Natural killer cell (primary cell): ENCODE results near the gene FAM228A. TPM values are rescaled to one million over a fixed set of nuclear protein-coding genes. Genes with fewer than 3 reads are reported as not detected.

Experiments
- ATAC-seq, 3 donors: fragments of 150-1000 bp in 2 of 3; fragments of 200-7000 bp in 1 of 3; cut with Tn5 transposase; 1 replicate in 1 of 3; 2 replicates in 2 of 3; pipeline ENCODE4 v1.10.0; 2021; ENCODE audit warnings: mild to moderate bottlenecking in 2 of 3, moderate library complexity in 2 of 3
- DNase-seq, 2 donors: peaks; one replicate each; pipeline versions ENCODE4 v3.0.0 to v3.0.0-alpha.2; 2013 to 2021; ENCODE audit warnings: mixed read lengths in 1 of 2
- H3K27ac ChIP-seq: one replicate; pipeline ENCODE4 v1.5.1; 2013; ENCODE audit warnings: mild to moderate bottlenecking, low read length
- H3K27me3 ChIP-seq: one replicate; pipeline ENCODE4 v1.6.1; 2013; ENCODE audit warnings: low read length; ENCODE audit not compliant: control insufficient read depth, insufficient read depth
- H3K36me3 ChIP-seq: one replicate; pipeline ENCODE4 v1.6.1; 2013; ENCODE audit warnings: low read length; ENCODE audit not compliant: control insufficient read depth, insufficient read depth
- H3K4me1 ChIP-seq: one replicate; pipeline ENCODE4 v1.6.1; 2013; ENCODE audit warnings: low read length; ENCODE audit not compliant: control insufficient read depth, insufficient read depth
- H3K4me3 ChIP-seq: one replicate; pipeline ENCODE4 v1.5.1; 2013; ENCODE audit warnings: low read length
- H3K9me3 ChIP-seq: one replicate; pipeline ENCODE4 v1.6.1; 2013; ENCODE audit warnings: low read length; ENCODE audit not compliant: control insufficient read depth, insufficient read depth
- H3K27ac Mint-ChIP-seq, 2 donors: one replicate each; pipeline ENCODE4 v1.8.0; 2022; ENCODE audit warnings: mild to moderate bottlenecking in 2 of 2, mixed read lengths in 2 of 2, moderate library complexity in 1 of 2
- H3K27me3 Mint-ChIP-seq, 2 donors: one replicate each; pipeline ENCODE4 v1.8.0; 2022; ENCODE audit warnings: low read depth in 2 of 2, mixed read lengths in 2 of 2
- H3K36me3 Mint-ChIP-seq: one replicate; pipeline ENCODE4 v1.8.0; 2022; ENCODE audit warnings: mixed read lengths
- H3K4me1 Mint-ChIP-seq, 2 donors: one replicate each; pipeline ENCODE4 v1.8.0; 2022; ENCODE audit warnings: mixed read lengths in 2 of 2
- H3K4me3 Mint-ChIP-seq: one replicate; pipeline ENCODE4 v1.8.0; 2022; ENCODE audit warnings: mild to moderate bottlenecking, moderate library complexity, mixed read lengths
- H3K9me3 Mint-ChIP-seq, 2 donors: one replicate each; pipeline ENCODE4 v1.8.0; 2022; ENCODE audit warnings: mixed read lengths in 2 of 2
- WGBS: methylation state at CpG from one replicate; pipeline ENCODE4 v1.1.7; 2013; ENCODE audit warnings: missing lambda C conversion rate; ENCODE audit not compliant: insufficient coverage; 5-methylcytosine and 5-hydroxymethylcytosine counted together
- intact Hi-C: fragments of 100-400 bp; cut with micrococcal nuclease; formaldehyde crosslinking; loops from one replicate; pipeline ENCODE4 v1.14.2; 2022
- total RNA-seq, 4 donors: library from RNA; stranded (reverse); fragments of 120-200 nt in 1 of 4; gene quantifications; one replicate each; pipeline versions ENCODE4 v1.2.3 to v1.2.4, GENCODE V29; 2013 to 2022
- TF ChIP-seq, protein P1 (sequence below): fragments of 200-600 bp; IDR thresholded peaks from one replicate; pipeline ENCODE4 v1.8.0; 2022; ENCODE audit warnings: antibody characterized with exemption

The FAM228A gene
- total RNA-seq, 3 donors from 2014 or later (not counting 1 experiment from before 2014, with no cell fraction given): 0.34 to 0.82 TPM; not detected in 1

DNA sequence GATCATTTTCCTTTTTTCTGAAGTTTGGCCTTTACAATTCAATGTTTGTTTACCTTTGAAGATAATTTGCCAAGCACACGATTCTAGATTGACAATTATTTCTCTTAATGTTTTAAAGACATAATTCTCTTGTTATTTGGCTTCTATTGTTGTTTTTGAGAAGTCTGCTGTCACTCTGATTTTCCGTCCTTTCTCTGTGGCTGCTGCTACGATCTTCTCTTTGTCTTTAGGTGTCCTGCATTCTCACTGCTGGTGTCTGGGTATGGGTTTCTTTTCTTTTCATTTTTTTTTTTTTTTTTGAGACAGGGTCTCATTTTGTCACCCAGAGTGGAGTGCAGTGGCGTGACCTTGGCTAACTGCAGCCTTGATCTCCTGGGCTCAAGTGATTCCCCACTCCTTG, 15.1 kb upstream of the FAM228A start:
- H3K4me3 ChIP-seq: no peak overlapping the region
- Mint-ChIP-seq H3K27me3 (no peaks in the 10 kb centered on the region), H3K4me3 (no peak overlapping the region), H3K9me3 (no peaks in the 10 kb centered on the region), H3K4me1 (no peaks in the 10 kb centered on the region), H3K36me3 (no peaks in the 10 kb centered on the region), H3K27ac (no peak overlapping the region)
- H3K27me3 ChIP-seq: no peaks in the 10 kb centered on the region
- no peaks in the 10 kb centered on the region for H3K36me3 ChIP-seq
- no peaks in the 10 kb centered on the region for H3K9me3 ChIP-seq
- ATAC-seq: no peak
- TF ChIP-seq, protein P1, sequence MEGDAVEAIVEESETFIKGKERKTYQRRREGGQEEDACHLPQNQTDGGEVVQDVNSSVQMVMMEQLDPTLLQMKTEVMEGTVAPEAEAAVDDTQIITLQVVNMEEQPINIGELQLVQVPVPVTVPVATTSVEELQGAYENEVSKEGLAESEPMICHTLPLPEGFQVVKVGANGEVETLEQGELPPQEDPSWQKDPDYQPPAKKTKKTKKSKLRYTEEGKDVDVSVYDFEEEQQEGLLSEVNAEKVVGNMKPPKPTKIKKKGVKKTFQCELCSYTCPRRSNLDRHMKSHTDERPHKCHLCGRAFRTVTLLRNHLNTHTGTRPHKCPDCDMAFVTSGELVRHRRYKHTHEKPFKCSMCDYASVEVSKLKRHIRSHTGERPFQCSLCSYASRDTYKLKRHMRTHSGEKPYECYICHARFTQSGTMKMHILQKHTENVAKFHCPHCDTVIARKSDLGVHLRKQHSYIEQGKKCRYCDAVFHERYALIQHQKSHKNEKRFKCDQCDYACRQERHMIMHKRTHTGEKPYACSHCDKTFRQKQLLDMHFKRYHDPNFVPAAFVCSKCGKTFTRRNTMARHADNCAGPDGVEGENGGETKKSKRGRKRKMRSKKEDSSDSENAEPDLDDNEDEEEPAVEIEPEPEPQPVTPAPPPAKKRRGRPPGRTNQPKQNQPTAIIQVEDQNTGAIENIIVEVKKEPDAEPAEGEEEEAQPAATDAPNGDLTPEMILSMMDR: no peak
- H3K27ac ChIP-seq: no peak overlapping the region
- no peaks in the 10 kb centered on the region for H3K4me1 ChIP-seq
- no peak for DNase-seq
- WGBS: 100% methylated on average over 3 of the region's 4 CpGs
- intact Hi-C loops: no loop called here

DNA sequence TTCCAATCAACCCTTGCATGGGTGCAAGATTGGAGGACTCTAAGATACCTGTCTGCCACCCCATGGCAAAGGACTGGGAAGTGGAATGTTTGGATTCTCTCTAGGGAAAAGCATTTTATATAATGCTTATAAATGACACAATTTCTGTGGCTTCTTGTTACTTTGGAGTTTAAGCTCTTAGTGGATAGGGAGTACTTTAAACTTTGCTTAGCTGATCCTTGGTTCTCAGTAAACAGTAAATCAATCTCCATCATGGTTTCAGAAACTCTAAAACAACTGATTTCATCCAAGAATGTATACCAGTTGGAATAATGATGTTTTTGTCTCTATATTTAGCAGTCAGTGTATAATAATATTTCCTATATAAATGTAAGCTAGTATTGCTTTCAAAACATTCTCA, 14.1 kb upstream of the FAM228A start:
- no peaks in the 10 kb centered on the region for H3K27me3 ChIP-seq
- no peak overlapping the region for H3K4me3 Mint-ChIP-seq
- H3K4me1 Mint-ChIP-seq: no peaks in the 10 kb centered on the region
- H3K36me3 Mint-ChIP-seq: no peaks in the 10 kb centered on the region
- no peak for DNase-seq
- H3K27ac ChIP-seq: no peak overlapping the region
- H3K9me3 Mint-ChIP-seq: no peaks in the 10 kb centered on the region
- no peak overlapping the region for H3K4me3 ChIP-seq
- no peaks in the 10 kb centered on the region for H3K4me1 ChIP-seq
- no peaks in the 10 kb centered on the region for H3K9me3 ChIP-seq
- intact Hi-C loops: no loop called here
- H3K27ac Mint-ChIP-seq: no peak overlapping the region
- TF ChIP-seq, protein P1: no peak
- H3K27me3 Mint-ChIP-seq: no peaks in the 10 kb centered on the region
- ATAC-seq: no peak
- H3K36me3 ChIP-seq: no peaks in the 10 kb centered on the region

DNA sequence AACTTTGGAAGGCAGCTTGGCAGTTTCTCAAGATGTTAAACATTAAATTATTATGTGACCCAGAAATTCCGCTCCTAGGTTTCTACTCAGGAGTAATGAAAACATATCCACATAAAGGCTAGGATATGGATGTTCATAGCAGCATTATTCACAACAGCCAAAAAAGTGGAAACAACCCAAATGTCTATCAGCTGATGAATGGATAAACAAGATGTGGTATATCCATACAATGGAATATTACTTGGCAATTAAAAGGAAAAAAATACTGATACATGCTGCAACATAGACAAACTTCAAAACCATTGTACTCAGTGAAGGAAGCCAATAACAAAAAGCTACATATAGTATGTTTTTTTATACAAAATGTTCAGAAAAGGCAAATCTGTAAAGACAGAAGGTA, 12.4 kb upstream of the FAM228A start:
- no peaks in the 10 kb centered on the region for H3K27me3 ChIP-seq
- no peaks in the 10 kb centered on the region for H3K4me1 ChIP-seq
- H3K27me3 Mint-ChIP-seq: no peaks in the 10 kb centered on the region
- H3K27ac ChIP-seq: no peak overlapping the region
- intact Hi-C loops: no loop called here
- DNase-seq (no peak), ATAC-seq (no peak)
- no peak overlapping the region for H3K4me3 Mint-ChIP-seq
- TF ChIP-seq, protein P1: no peak
- H3K4me3 ChIP-seq: no peak overlapping the region
- no CpG with 5 or more reads among the region's 1 CpG for WGBS
- no peaks in the 10 kb centered on the region for H3K9me3 Mint-ChIP-seq
- no peak overlapping the region for H3K27ac Mint-ChIP-seq
- H3K36me3 Mint-ChIP-seq: no peaks in the 10 kb centered on the region
- H3K36me3 ChIP-seq: no peaks in the 10 kb centered on the region
- no peaks in the 10 kb centered on the region for H3K4me1 Mint-ChIP-seq
- H3K9me3 ChIP-seq: no peaks in the 10 kb centered on the region

DNA sequence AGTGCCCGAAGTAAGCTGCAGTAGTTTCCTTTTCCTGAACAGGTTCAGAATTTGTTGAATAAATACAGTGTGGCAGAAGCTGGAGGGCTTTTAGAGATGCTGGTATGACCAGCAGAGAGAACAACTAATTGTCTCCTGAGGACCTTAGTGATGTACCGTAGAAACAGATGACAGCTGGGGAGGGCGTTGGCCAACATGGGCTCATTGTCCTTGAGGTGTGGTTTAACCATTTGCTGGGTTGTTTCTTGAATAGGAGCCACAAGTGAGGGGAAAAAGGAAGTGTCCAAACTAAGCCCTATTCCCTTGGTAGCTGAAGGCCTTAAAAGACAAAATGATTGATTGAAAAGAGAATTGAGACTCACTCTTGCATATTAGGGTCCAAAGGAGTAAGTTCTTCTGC, 11.7 kb upstream of the FAM228A start:
- 67% methylated on average over 3 of the region's 3 CpGs for WGBS

More for the DNA sequence above, 11.7 kb upstream of the FAM228A start:
- Histone ChIP-seq H3K36me3 (no peaks in the 10 kb centered on the region), H3K4me1 (no peaks in the 10 kb centered on the region), H3K4me3 (no peak overlapping the region), H3K9me3 (no peaks in the 10 kb centered on the region), H3K27me3 (no peaks in the 10 kb centered on the region), H3K27ac (no peak overlapping the region)
- TF ChIP-seq, protein P1: no peak
- no peak overlapping the region for H3K27ac Mint-ChIP-seq
- intact Hi-C loops: no loop called here
- no peak overlapping the region for H3K4me3 Mint-ChIP-seq
- H3K4me1 Mint-ChIP-seq: no peaks in the 10 kb centered on the region
- no peaks in the 10 kb centered on the region for H3K9me3 Mint-ChIP-seq
- no peaks in the 10 kb centered on the region for H3K36me3 Mint-ChIP-seq
- no peaks in the 10 kb centered on the region for H3K27me3 Mint-ChIP-seq
- no peak for ATAC-seq
- no peak for DNase-seq
